ENCODE results near the gene OR2L2.
"Not testable (repeated sequence)": the region's sequence is repeated elsewhere in the genome, so short reads cannot be mapped to it uniquely, and the experiment has no call there.

OR2L2 gene

GRCh38 chr1:248029770-248030169 lies at the start of gene OR2L2:
TSS of gene OR2L2 (plus strand) at chr1:248030070. CDS start at chr1:248038268, 8,198 bp downstream.
- in situ Hi-C loops (cut with HindIII; ENCODE audit: low sequenced_read_pairs): no loop called here

GRCh38 chr1:247992986-247993385 lies 36.9 kb upstream of the OR2L2 start:
- in situ Hi-C loops (cut with HindIII; ENCODE audit: low sequenced_read_pairs): no loop called here

GRCh38 chr1:247998811-247999210 lies 31.1 kb upstream of the OR2L2 start:
- in situ Hi-C loops (cut with HindIII; ENCODE audit: low sequenced_read_pairs): no loop called here

- in situ Hi-C loops (cut with HindIII; ENCODE audit: low sequenced_read_pairs): no loop called here
Measured at GRCh38 chr1:248000169-248000568, 29.7 kb upstream of the OR2L2 start.

GRCh38 chr1:248007778-248008177 lies 22.1 kb upstream of the OR2L2 start:
- in situ Hi-C loops (cut with HindIII; ENCODE audit: low sequenced_read_pairs): no loop called here

- in situ Hi-C loops (cut with HindIII; ENCODE audit: low sequenced_read_pairs): no loop called here
Measured at GRCh38 chr1:248009681-248010080, 20.2 kb upstream of the OR2L2 start.

- in situ Hi-C loops (cut with HindIII; ENCODE audit: low sequenced_read_pairs): no loop called here
Measured at GRCh38 chr1:248013229-248013710, 16.6 kb upstream of the OR2L2 start, which contains the start of gene OR2L5. TSS of gene OR2L5 (plus strand) at chr1:248013660. CDS start at chr1:248021948, 8,288 bp downstream.

- in situ Hi-C loops (cut with HindIII; ENCODE audit: low sequenced_read_pairs): no loop called here
Measured at GRCh38 chr1:248015803-248016202, 14.1 kb upstream of the OR2L2 start.

- in situ Hi-C loops (cut with HindIII; ENCODE audit: low sequenced_read_pairs): no loop called here
Measured at GRCh38 chr1:248045209-248045608, 15.3 kb downstream of the OR2L2 start.

- in situ Hi-C loops (cut with HindIII; ENCODE audit: low sequenced_read_pairs): no loop called here
Measured at GRCh38 chr1:248046536-248046935, 16.7 kb downstream of the OR2L2 start, which contains the start of gene OR2L3. TSS of gene OR2L3 (plus strand) at chr1:248046836. CDS start at chr1:248060682, 13,846 bp downstream.

- in situ Hi-C loops (cut with HindIII; ENCODE audit: low sequenced_read_pairs): no loop called here
Measured at GRCh38 chr1:248047008-248047407, 17.1 kb downstream of the OR2L2 start.

- in situ Hi-C loops (cut with HindIII; ENCODE audit: low sequenced_read_pairs): no loop called here
Measured at GRCh38 chr1:248054671-248055070, 24.8 kb downstream of the OR2L2 start.

- in situ Hi-C loops (cut with HindIII; ENCODE audit: low sequenced_read_pairs): no loop called here
Measured at GRCh38 chr1:248055261-248055660, 25.4 kb downstream of the OR2L2 start.

- in situ Hi-C loops (cut with HindIII; ENCODE audit: low sequenced_read_pairs): no loop called here
Measured at GRCh38 chr1:248065071-248065470, 35.2 kb downstream of the OR2L2 start.

GRCh38 chr1:248065604-248066003 lies 35.7 kb downstream of the OR2L2 start:
- in situ Hi-C loops (cut with HindIII; ENCODE audit: low sequenced_read_pairs): no loop called here

- in situ Hi-C loops (cut with HindIII; ENCODE audit: low sequenced_read_pairs): not testable (repeated sequence)
Measured at GRCh38 chr1:248083864-248084263, 54.0 kb downstream of the OR2L2 start.
